HS-5 (cell line): Measurements from ENCODE around the gene PARP12.

Experiments used
- DNase-seq: peaks from one replicate; pipeline ENCODE4 v3.0.0-alpha.2; 2012; ENCODE audit warnings: low read depth

Gene PARP12

GRCh38 chr7:140015471-140015970 is 47.2 kb downstream of the PARP12 start:
- DNase-seq, result no peak

DNA sequence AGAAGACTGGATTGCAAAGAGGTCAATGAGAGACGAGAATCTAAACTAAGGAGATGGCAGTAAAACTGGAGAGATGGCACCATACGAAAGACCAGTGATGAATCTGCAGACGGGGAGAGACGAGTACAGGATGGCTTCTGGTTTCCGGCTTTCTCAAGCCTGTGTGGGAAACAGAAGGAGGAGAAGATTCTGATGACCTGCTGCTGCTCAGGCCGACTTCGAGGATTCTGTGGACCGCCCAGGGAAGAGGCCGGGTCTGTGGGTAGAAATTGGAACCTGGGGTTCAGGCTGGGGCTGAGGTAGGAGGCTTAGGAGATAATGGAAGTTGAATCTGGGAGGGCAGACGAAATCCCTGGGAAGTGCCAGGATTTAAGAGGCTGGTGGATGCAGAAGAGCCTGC is 48.6 kb downstream of the PARP12 start:
- DNase-seq, result no peak

- no peak for DNase-seq
These were observed 49.1 kb downstream of the PARP12 start for GRCh38 chr7:140013676-140014075.

DNA sequence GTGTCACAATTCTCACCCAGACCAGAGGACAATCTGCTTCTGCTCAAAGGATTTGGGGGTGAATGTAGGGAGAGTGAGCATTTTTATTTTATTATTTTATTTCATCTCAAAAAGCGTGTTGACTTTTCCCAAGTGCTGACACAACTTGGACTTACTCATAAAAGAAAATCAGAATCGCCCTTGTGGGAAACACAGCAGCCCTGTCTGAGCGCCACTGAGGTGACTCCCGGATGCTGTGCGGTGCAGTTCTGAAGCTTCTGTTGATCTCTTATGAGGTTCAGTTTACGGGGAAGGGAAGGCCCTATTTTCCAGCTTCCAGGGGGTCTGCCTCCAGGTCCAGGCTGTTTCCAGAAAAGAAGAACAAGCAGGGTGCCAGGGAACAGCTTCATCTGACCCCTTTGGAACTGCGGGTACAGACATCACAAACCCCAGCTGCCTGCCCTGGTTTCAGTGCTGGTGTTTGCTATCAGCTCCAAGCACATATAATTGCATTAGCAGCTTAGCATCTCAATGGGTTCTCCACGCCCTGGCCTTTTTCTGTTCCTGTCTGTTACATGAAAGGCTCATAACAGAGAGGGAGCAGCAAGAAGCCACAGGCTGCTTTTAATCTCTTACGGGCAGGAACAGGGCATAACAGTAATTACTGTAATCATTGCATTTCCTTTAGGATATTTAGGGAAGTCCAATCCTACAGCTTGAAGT is 52.4 kb downstream of the PARP12 start:
- no peak for DNase-seq

GRCh38 chr7:140009735-140010134 is 53.0 kb downstream of the PARP12 start:
- no peak for DNase-seq

DNA sequence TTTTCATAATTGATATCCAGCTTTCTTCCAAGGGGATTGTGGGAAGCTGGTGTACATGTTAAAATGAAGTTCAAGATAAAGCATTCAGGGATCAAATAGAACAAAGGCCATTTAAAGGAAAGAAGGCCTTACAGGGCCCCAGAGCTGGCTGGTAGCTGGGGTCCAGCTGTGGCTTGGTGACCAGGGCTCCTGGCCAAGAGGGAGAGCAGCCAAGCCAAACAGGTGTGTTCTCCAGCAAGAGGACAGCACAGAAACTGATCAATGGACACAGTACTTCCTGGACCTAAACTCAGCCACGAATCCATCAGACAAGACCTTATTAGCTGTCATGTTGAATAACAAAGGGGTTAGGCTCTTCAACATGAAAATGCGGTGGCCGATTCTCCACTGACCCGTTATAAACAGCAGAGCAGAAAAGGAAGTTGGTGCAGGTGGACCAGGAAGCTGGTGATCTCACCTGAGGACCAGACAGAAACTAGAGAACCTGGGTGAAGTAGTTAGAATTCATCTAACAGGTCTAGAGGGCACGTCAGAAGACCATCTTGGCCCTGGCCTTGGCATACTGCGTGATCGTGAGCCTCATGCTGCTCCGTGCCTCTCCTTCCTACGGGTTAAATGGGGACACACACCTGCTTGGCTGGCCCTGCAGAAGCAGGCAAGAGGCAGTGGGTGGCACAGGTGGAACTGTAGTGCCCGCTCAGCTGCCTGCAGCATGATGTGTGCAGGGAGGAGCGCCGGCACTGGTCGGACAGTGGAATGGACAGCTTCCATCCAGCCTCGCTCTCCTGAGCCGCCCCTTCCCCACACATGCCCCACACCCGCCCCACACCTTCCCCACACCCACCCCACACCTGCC is 53.8 kb downstream of the PARP12 start:
- DNase-seq, result no peak

- no peak for DNase-seq
These were observed 55.6 kb downstream of the PARP12 start for GRCh38 chr7:140007051-140007690.

- no peak for DNase-seq
These were observed 56.2 kb downstream of the PARP12 start for GRCh38 chr7:140006600-140006999.

DNA sequence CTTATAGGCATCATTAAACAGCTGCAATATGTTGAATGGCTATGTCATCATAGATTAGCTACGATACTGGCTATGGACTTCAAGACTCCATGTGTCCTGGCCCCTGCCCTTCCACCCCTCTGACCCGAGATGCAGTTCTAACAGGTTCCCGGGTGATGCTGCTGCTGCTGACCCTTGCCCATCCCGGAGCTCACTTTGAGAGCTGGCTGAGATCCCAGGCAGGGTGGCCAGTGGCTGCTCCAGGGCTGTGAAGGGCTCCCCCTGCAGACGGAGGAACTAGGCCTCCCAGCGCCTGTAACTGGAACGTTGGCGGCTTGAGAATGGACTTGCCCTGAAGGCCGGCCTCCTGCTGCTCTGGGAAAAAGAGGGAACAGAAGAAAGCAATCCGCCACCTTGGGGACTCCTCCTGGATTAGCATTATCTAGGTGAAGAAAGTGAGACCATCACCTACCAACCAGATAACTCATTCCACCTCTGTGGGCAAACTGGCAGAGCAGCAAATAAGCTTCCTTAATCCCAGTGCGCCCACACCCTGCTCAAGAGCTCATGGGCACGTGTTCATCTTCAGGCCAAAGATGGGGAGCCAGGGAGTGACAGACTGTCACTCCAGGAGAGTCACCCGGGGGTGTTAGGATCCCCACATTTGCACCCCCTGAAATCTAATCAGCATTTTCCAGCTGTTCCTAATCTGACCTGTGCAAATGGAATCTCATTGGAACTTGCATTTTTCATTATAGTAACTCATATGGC is 56.8 kb downstream of the PARP12 start:
- DNase-seq, result no peak

- no peak for DNase-seq
These were observed 57.4 kb downstream of the PARP12 start for GRCh38 chr7:140005341-140005740.

- no peak for DNase-seq
These were observed 58.1 kb downstream of the PARP12 start for GRCh38 chr7:140004672-140005071.

DNA sequence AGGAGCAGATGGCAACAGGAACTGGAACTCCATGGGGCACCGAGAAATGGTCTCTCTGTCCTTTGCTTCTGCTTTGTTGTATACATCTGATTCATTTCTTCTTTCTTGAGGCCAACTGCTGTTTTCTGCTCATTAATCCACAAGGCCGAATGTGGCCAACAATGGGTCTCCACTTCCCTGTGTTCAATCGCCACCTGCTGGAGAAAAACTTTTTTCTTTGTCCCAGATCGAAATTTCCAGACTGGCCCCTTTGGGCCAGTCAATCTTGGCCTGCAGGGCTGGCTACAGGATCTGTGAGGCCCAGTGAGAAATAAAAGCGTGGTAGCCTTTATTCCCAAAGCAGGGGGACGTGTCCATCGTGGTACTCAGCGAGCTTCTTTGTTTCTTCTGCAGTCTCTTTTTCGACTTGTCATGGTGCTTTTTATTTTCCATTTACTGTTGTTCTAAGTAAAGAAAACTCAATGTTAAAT is 58.8 kb downstream of the PARP12 start:
- no peak for DNase-seq

- no peak for DNase-seq
These were observed 62.0 kb downstream of the PARP12 start for GRCh38 chr7:140000666-140001268.

DNA sequence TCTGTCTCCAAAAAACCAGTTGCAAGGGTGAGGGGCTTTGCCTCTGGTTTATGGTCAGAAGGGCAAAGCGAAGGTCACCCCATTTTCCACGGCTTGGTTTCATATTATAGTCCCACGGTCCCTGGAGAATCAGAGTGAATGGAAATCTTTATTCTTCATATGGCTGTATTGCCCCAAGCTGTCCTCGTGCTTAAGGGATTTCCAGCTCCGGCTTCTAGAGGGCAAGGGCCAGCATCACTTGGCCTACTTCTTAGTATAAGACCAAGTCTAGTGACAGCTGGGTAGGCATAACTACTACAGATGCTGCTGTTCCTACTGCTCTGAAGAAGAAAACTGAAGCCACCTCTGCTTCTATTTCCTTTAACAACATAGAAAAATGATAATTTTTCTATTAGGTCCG is 63.2 kb downstream of the PARP12 start:
- DNase-seq, result no peak

DNA sequence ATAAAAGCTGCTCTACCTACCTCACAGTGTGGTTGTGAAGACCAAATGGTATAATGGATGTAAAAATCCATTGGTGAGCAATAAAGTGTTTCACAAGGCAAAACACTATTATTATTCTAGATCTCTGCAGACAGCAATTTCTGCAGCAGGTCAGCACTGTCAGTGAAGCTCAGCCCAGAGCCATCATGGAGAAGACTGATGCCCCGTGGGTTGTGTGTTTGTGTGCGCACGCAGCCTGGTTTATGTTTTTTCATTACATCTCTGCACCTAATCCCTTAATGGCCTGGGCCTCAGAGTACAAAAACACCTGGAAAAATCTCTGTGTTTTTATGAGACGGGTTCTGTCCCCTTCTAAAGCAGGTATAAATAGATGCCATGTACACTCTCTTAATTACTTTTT is 64.2 kb downstream of the PARP12 start:
- DNase-seq, result no peak

DNA sequence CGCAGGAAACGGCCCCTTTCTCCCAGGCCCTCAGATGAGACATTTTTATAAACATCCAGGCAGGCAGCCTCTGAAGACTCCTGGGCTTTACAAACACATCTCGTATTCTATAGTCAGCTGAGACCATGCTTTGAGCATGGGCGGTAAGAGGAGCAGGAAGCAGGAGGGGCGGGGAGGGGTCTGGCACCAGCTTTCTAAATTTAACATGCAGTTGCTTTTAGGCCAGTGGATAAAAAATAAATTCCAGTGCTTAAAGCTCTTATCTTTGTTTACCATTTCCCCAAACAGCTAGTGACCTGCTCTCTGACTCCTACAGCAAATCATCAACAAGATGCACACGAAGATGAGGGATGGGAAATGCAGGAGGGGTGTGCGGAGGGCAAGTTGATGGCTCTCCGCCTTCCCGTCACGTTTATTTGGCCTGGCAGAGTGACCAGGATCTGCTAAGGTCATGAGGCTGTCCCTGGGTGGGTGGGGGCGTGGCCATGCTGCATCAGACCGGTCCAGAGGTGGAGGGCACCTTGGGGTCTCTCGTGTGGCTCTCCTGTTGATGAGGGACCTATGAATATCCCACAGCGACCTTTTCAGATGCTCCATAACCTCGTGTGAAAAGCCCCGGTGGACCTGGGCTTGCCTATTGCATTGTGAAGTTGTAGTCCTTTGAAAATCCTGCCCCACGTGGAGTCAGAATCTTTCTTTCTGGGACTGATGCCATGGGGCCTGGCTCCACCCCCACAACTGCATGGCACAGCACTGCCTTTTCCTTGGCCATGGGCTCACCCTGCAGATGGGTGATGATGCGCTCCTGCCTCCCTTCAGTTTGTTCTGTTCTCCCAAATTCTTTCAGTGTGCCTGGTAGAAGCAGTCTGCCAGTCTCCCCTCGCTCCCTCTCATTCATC is 67.5 kb downstream of the PARP12 start:
- DNase-seq, result no peak

GRCh38 chr7:139994356-139994755 is 68.4 kb downstream of the PARP12 start:
- no peak for DNase-seq

GRCh38 chr7:139993592-139993991 is 69.2 kb downstream of the PARP12 start:
- DNase-seq, result no peak

GRCh38 chr7:139993169-139993568 is 69.6 kb downstream of the PARP12 start:
- no peak for DNase-seq

DNA sequence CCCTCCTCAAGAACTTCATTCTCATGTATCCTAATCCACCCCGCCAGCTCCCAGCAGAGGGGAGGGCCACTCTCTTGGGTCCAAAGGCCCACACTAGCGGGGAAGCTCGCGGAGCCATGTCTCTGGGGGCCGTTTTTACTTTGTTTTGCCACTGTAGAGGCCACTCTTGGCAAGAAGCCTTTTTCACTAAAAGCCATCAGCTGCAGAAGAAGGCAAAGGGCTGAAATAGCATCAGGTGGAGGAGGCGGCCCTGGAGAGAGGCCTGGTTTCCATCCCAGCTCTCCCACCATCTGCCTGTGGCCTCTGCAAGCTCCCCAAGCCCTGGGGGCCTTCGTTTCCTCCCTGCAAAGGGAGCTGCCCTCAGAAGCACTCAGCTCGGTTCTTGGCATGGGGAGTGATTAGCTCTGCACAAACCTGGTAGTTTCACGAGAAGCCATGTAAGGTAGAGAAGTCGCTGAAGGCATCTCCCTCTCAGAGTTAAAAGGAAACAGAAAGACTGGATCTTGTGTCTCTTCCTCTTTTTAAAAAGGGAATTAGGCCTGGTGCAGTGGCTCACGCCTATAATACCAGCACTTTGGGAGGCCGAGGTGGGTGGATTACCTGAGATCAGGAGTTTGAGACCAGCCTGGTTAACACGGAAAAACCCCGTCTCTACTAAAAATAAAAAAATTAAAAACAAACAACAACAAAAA is 70.3 kb downstream of the PARP12 start:
- no peak for DNase-seq
